ENCODE data around the gene SMIM23. TPM values are rescaled to one million over a fixed set of nuclear protein-coding genes. Genes with fewer than 3 reads are reported as not detected.

The SMIM23 gene
- total RNA-seq, 1 donor from 2014 or later, result not detected

DNA sequence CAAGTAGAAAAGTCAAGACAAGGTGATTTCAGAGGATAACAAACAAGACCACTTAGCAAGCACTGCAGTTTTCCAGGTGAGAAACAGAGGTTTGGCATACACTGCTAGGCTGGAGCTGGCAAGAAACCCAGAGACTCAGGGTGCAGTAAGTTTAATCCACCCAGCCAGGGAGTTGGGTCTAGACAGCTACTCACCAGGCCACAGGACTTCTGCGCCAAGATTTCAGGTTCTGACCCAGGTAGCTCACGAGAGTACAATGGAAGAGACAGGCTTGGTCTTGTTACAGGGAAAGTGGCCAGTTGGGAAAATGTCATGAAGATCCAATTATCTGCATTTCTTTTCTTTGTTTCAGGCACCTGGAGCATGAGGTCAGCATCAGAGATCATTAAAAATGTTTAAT is 9.8 kb downstream of the SMIM23 start:
- intact Hi-C loops (cut with micrococcal nuclease), result no loop called here

DNA sequence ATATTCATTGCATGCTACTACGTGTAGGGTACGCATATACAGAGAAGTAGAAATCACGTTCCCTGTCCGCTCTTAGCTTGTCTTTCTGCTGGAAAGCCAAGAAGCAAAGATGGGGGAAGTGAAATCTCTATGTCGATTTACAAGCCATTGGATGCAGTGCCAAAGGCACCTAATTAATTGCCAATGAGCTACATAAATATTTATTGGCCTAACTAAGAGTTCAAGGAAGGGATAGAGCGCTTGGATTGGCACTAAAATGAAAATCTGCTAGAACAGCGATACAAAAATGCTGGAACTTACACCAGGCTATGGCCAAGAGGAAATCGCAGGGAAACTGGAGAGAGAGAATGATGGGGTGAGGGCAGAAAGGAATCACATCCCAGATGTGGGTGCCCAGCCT is 10.8 kb downstream of the SMIM23 start:
- intact Hi-C loops (cut with micrococcal nuclease), result no loop called here
- Mint-ChIP-seq H3K27ac (no peak overlapping the region), H3K9me3 (no peaks in the 10 kb centered on the region), H3K27me3 (peaks cover 2% of the 10 kb centered on the region), H3K36me3 (ENCODE audit: low read depth) (no peaks in the 10 kb centered on the region), H3K4me1 (no peaks in the 10 kb centered on the region), H3K4me3 (no peak overlapping the region)
- TF ChIP-seq, protein P1, sequence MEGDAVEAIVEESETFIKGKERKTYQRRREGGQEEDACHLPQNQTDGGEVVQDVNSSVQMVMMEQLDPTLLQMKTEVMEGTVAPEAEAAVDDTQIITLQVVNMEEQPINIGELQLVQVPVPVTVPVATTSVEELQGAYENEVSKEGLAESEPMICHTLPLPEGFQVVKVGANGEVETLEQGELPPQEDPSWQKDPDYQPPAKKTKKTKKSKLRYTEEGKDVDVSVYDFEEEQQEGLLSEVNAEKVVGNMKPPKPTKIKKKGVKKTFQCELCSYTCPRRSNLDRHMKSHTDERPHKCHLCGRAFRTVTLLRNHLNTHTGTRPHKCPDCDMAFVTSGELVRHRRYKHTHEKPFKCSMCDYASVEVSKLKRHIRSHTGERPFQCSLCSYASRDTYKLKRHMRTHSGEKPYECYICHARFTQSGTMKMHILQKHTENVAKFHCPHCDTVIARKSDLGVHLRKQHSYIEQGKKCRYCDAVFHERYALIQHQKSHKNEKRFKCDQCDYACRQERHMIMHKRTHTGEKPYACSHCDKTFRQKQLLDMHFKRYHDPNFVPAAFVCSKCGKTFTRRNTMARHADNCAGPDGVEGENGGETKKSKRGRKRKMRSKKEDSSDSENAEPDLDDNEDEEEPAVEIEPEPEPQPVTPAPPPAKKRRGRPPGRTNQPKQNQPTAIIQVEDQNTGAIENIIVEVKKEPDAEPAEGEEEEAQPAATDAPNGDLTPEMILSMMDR (IDR thresholded peaks at IDR 0.05), result no peak
- ChIA-PET POLR2A (no interaction called here), CTCF (no interaction called here)
- ATAC-seq (ENCODE audit: low read depth) (no peak), DNase-seq (no peak)

More for the DNA sequence above, 9.8 kb downstream of the SMIM23 start:
- Mint-ChIP-seq H3K36me3 (ENCODE audit: low read depth) (no peaks in the 10 kb centered on the region), H3K9me3 (no peaks in the 10 kb centered on the region), H3K27me3 (peaks cover 2% of the 10 kb centered on the region), H3K4me1 (no peaks in the 10 kb centered on the region), H3K27ac (no peak overlapping the region), H3K4me3 (no peak overlapping the region)
- ATAC-seq (ENCODE audit: low read depth) (no peak), DNase-seq (no peak)
- ChIA-PET CTCF (no interaction called here), POLR2A (no interaction called here)
- TF ChIP-seq, protein P1 (IDR thresholded peaks at IDR 0.05), result no peak

DNA sequence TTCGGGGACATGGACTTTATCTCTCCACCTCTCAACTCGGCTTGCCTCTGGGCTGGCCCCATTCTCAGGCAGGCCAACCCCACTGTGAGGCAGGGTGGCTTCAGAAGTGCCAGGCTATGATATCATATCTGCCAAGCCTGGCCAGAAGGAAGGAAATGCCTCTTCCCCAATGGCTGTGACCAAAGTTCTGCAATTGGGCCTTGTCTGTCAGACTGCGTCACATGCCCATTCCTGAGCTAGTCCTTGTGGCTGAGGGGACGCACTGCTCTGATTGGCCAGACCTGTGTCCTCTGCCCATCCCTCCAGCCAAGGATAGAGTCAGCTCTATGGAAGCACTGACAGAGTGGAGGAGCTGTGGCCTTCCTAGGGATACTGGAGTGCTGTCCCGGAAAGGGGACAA is 11.9 kb downstream of the SMIM23 start:
- intact Hi-C loops (cut with micrococcal nuclease), result no loop called here
- H3K4me1 Mint-ChIP-seq, result no peaks in the 10 kb centered on the region
- no peak for ATAC-seq (ENCODE audit: low read depth)
- POLR2A ChIA-PET, result no interaction called here
- no peaks in the 10 kb centered on the region for H3K36me3 Mint-ChIP-seq (ENCODE audit: low read depth)
- CTCF ChIA-PET, result no interaction called here
- H3K27ac Mint-ChIP-seq, result no peak overlapping the region
- no peak for DNase-seq
- TF ChIP-seq, protein P1 (IDR thresholded peaks at IDR 0.05), result no peak
- no peak overlapping the region for H3K4me3 Mint-ChIP-seq
- no peaks in the 10 kb centered on the region for H3K9me3 Mint-ChIP-seq
- peaks cover 2% of the 10 kb centered on the region for H3K27me3 Mint-ChIP-seq

GRCh38 chr5:171798418-171798817 is 12.8 kb downstream of the SMIM23 start:
- intact Hi-C loops (cut with micrococcal nuclease), result no loop called here
- ChIA-PET CTCF (no interaction called here), POLR2A (no interaction called here)
- H3K4me3 Mint-ChIP-seq, result no peak overlapping the region
- ATAC-seq (ENCODE audit: low read depth) (no peak), DNase-seq (no peak)
- no peaks in the 10 kb centered on the region for H3K36me3 Mint-ChIP-seq (ENCODE audit: low read depth)
- no peaks in the 10 kb centered on the region for H3K4me1 Mint-ChIP-seq
- H3K27me3 Mint-ChIP-seq, result peaks cover 2% of the 10 kb centered on the region
- no peaks in the 10 kb centered on the region for H3K9me3 Mint-ChIP-seq
- TF ChIP-seq, protein P1 (IDR thresholded peaks at IDR 0.05), result no peak
- no peak overlapping the region for H3K27ac Mint-ChIP-seq

DNA sequence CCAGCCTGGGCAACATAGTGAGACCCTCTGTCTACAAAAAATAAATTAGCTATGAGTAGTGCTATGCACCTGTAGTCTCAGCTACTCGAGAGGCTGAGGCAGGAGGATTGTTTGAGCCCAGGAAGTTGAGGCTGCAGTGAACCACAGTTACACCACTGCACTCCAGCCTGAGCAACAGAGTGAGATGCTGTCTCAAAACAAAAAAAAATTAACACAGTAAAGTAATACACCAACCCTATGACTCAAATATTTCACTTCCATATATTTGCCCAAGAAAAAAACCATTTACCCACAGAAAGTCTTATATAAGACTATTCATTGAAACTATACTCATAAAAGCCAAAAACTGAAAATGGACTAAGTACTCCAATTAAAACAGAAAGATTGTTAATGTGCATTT is 16.2 kb downstream of the SMIM23 start:
- Mint-ChIP-seq H3K4me1 (no peaks in the 10 kb centered on the region), H3K4me3 (no peak overlapping the region), H3K36me3 (ENCODE audit: low read depth) (no peaks in the 10 kb centered on the region), H3K9me3 (no peaks in the 10 kb centered on the region), H3K27ac (no peak overlapping the region), H3K27me3 (peaks cover 21% of the 10 kb centered on the region)
- ChIA-PET POLR2A (no interaction called here), CTCF (no interaction called here)
- TF ChIP-seq, protein P1 (IDR thresholded peaks at IDR 0.05), result no peak
- ATAC-seq (ENCODE audit: low read depth), result no peak
- intact Hi-C loops (cut with micrococcal nuclease), result no loop called here
- DNase-seq, result no peak
